Measurements from ENCODE around the gene SAP30BP.

The SAP30BP gene

DNA sequence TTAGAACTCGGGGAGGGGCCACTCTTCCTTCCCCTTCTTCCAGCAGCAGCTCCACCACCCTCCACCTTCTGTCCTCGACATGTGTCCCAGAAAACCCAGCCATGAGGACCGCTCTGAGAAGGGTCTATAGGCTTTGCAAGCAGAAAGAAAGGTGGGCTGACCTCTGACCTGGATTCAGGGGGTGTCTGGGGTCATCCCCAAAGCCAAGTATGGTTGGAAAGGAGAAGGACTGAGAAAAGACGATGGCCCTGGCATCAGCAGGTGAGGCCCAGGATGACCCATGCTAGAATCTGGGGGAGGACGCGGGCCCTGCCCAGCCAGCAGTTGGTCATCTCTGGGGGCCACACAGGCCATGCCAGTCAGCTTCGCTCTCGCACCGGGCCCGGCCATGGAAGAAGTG lies 40.0 kb upstream of the SAP30BP start:
- Histone ChIP-seq H3K9me3 (no peaks in the 10 kb centered on the region), H3K36me3 (no peaks in the 10 kb centered on the region), H3K4me1 (peaks cover 9% of the 10 kb centered on the region), H3K4me3 (ENCODE audit: low read depth, low read length) (no peak overlapping the region), H3K27me3 (no peaks in the 10 kb centered on the region)
- TF ChIP-seq, protein P1, sequence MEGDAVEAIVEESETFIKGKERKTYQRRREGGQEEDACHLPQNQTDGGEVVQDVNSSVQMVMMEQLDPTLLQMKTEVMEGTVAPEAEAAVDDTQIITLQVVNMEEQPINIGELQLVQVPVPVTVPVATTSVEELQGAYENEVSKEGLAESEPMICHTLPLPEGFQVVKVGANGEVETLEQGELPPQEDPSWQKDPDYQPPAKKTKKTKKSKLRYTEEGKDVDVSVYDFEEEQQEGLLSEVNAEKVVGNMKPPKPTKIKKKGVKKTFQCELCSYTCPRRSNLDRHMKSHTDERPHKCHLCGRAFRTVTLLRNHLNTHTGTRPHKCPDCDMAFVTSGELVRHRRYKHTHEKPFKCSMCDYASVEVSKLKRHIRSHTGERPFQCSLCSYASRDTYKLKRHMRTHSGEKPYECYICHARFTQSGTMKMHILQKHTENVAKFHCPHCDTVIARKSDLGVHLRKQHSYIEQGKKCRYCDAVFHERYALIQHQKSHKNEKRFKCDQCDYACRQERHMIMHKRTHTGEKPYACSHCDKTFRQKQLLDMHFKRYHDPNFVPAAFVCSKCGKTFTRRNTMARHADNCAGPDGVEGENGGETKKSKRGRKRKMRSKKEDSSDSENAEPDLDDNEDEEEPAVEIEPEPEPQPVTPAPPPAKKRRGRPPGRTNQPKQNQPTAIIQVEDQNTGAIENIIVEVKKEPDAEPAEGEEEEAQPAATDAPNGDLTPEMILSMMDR (IDR thresholded peaks at IDR 0.05; ENCODE audit: low read depth, low read length), result no peak
- no peak for DNase-seq

DNA sequence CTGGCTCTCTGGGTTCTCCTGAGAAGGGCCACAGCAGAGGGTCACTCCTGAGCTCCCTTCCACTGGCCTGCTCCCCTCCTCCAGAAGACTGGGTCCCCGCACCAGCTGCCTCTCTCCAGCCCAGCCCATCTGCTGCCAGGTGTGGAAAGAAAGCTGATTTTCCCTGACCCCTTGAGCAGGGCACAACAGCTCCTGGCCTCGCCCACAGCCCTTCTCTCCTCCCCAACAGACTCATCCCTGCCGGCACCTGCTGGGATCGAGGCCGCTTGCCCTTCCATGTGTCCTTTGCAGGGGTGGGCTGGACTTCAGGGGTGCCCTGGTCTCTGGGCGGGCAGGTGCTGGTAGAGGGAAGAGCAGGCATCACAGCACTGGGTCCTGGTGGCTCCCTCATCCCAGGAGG lies 38.7 kb upstream of the SAP30BP start:
- TF ChIP-seq, protein P1 (IDR thresholded peaks at IDR 0.05; ENCODE audit: low read depth, low read length), result no peak
- H3K36me3 ChIP-seq, result no peaks in the 10 kb centered on the region
- DNase-seq, result no peak
- H3K27me3 ChIP-seq, result no peaks in the 10 kb centered on the region
- peaks cover 14% of the 10 kb centered on the region for H3K4me1 ChIP-seq
- H3K9me3 ChIP-seq, result no peaks in the 10 kb centered on the region
- no peak overlapping the region for H3K4me3 ChIP-seq (ENCODE audit: low read depth, low read length)

DNA sequence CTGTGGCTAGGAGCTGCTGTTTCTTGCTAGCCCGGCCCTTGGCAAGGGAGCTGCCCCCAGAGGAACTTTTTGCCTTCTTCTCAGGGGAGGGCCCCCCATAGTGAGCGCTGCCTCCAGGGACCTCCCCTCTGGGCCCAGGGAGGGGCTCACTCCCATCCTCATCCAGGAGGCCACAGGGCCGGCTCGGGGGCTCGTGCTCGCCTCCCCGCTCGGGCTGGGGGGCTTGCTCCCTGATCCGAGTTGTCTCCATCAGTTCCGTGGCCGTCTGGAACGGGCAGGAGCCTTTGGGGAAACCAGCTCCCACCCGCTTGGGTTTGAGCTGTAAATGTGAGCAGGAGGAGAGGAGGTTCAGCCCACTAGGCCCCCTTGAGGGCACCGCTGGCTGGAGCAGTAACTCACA lies 38.0 kb upstream of the SAP30BP start:
- peaks cover 18% of the 10 kb centered on the region for H3K4me1 ChIP-seq
- H3K36me3 ChIP-seq, result no peaks in the 10 kb centered on the region
- no peak overlapping the region for H3K4me3 ChIP-seq (ENCODE audit: low read depth, low read length)
- no peaks in the 10 kb centered on the region for H3K27me3 ChIP-seq
- no peaks in the 10 kb centered on the region for H3K9me3 ChIP-seq
- DNase-seq, result no peak
- TF ChIP-seq, protein P1 (IDR thresholded peaks at IDR 0.05; ENCODE audit: low read depth, low read length), result no peak

DNA sequence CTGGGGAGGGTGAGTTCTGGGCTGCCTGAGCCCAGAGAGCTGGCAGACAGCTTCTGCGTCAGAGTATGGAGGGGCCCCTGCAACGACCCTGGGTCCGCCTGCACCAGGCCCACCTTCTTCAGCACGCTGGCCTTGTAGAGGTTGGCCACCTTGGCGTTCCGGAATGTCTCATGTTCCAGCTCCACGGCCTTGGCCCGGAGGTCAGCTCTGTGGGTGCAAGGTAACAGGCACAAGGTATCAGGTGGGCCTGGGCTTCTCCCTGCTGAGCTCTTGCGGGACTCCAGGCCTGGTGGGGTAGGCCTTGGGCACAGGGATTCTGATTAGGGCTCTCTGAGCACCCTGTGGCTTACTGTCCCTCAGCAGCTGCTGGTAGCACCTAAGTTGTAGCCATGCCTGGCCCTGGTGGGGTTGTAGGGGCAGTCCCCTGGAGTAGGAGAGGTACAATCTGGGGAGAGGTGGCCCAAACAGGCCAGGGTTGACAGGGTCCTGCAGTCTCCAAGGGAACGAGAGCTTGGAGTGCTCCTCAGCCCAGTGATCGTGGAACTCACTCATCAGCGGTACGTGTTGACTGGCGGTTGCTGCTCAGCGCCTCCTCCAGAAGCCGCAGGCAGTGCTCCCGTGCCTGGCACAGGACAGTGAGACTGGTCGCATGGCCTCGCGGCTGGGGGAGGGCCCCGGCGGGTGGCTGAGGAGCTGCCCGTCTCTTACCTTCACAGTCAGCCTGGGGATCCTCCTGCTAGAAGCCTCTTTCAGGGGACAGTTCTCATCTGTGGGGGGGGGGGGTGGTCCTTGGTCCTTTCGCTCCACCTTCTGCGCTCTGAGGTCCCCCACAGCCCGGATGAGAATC lies 36.8 kb upstream of the SAP30BP start:
- DNase-seq, result no peak
- Histone ChIP-seq H3K36me3 (no peaks in the 10 kb centered on the region), H3K27me3 (no peaks in the 10 kb centered on the region), H3K4me1 (peaks cover 20% of the 10 kb centered on the region), H3K4me3 (ENCODE audit: low read depth, low read length) (no peak overlapping the region), H3K9me3 (no peaks in the 10 kb centered on the region)
- TF ChIP-seq, protein P1 (IDR thresholded peaks at IDR 0.05; ENCODE audit: low read depth, low read length), result no peak

DNA sequence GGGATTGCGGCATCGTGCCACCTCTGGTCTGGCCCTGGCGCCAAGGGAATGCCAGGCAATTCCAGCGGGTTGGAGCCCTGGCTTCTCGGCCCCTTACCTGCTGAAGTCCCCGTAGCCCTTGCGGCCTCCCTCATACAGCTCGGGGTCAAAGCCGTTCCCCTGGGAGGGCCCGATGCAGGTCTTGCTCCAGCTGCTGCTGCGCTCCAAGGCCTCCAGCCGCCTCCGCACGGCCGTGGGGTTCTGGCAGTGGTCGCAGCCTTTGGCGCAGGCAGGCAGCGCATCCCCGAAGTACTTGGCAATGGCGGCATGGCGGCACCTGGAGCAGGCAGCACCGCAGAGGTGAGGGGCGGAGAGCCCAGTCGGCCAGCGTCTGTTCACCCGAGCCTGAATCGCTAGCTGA lies 35.8 kb upstream of the SAP30BP start:
- H3K4me3 ChIP-seq (ENCODE audit: low read depth, low read length), result no peak overlapping the region
- H3K4me1 ChIP-seq, result peaks cover 16% of the 10 kb centered on the region
- peak; percentile 4 for DNase-seq
- no peaks in the 10 kb centered on the region for H3K36me3 ChIP-seq
- TF ChIP-seq, protein P1 (IDR thresholded peaks at IDR 0.05; ENCODE audit: low read depth, low read length), result no peak
- H3K27me3 ChIP-seq, result no peaks in the 10 kb centered on the region
- no peaks in the 10 kb centered on the region for H3K9me3 ChIP-seq

DNA sequence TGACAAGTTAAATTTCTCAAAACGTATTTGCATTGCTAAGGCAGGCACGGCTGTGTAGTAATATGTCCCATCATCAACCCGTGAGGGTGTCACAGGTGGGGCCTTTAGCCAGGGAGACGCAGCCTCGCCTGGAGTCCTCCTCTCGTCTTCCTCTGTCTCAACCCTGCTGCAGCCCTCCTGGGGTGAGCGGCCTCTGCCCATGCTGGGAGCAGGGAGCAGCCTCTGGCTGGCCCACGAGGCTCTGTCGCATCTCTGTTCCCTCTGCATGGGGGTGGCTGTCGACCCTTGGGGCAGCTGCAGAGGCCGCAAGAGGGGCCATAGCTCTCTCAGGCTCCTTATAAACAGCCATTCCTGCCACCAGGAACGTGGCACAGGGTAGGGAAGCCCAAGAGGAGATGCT lies 34.7 kb upstream of the SAP30BP start:
- Histone ChIP-seq H3K9me3 (no peaks in the 10 kb centered on the region), H3K4me3 (ENCODE audit: low read depth, low read length) (no peak overlapping the region), H3K4me1 (peaks cover 11% of the 10 kb centered on the region), H3K36me3 (no peaks in the 10 kb centered on the region), H3K27me3 (no peaks in the 10 kb centered on the region)
- TF ChIP-seq, protein P1 (IDR thresholded peaks at IDR 0.05; ENCODE audit: low read depth, low read length), result no peak
- DNase-seq, result no peak

Data from BE2C (cell line).